Ammon's horn (tissue), 1 donor: Measurements from ENCODE around the gene ATP9A.
"Not testable (repeated sequence)": the region's sequence is repeated elsewhere in the genome, so short reads cannot be mapped to it uniquely, and the experiment has no call there.

ENCODE experiments used
- DNase-seq: peaks from one replicate; pipeline ENCODE4 v3.0.0-alpha.2; 2016; ENCODE audit warnings: low spot score

ATP9A gene

DNA sequence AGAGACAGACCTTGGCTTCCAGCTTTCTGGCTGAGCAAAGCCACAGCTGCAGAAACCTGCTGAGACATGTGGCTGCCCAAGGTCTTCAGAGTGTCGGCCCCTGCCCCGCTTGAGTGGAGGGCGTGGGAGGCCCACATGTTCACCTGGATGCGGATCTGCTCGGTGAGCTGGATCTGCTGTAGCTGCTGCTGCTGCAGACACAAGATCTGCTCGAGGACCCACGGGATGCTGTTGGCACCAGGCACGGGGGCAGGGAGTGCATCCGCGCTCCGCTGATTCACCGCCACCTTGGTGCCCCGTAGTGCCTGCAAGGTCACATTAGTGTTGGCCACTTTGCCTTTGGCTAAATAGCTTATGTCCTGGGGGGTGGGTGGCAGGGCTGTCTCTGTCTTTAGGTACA lies 23.4 kb upstream of the ATP9A start:
- DNase-seq: no peak

DNA sequence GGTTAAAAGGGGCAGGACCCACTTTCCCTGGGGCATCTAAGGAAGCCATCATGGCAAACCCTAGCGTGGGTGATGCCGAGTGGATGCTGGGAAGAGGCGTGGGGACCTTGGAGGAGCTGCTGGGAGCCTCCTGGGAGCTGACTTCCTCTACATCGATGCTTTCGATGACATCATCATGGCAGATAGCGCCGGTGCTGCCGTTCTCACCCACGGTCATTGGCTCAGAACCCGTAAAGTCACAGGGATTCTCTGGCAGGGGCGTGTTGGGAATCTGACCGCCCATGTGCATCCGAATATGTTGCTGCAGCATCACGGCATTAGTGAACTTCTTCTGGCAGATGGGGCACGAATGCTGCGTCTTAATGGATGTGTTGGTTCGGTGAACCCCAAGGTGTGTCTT lies 22.1 kb upstream of the ATP9A start:
- no peak for DNase-seq

DNA sequence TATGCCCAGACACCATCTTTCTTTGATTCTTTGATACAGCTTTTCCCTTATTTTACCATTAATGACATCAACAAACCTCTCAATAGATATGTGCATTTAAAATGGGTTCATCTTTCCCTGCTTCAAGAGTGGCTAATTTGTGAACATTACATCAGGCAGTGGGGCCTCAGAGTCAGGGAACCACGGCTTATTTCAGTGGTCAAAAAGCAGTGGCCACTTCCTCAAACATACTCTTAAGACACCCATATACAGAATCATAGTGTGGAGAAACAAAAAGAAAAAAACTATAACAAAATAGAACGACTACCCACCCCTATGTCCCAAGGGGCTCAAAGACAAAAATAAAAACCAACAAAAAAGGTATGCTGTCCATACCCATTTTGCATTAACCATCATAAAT lies 21.2 kb upstream of the ATP9A start:
- DNase-seq: no peak

DNA sequence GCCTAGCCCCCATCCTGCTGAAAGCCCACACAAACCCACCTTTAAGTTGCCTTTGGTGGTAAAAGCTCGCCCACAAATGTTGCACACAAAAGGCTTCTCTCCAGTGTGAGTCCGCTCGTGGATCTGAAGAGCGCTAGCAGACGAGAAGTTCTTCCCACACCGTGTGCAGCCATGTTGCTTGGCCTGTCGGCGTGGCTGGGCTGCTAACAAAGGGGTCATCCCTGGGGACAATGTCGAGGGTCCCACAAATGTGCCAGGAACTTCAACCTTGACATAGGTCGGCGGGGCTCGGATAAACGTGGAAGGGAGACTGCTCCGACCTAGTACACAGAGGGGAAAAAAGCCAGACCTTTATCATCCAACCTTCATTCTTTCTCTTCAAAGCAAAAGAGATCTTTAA lies 20.6 kb upstream of the ATP9A start:
- DNase-seq: no peak

DNA sequence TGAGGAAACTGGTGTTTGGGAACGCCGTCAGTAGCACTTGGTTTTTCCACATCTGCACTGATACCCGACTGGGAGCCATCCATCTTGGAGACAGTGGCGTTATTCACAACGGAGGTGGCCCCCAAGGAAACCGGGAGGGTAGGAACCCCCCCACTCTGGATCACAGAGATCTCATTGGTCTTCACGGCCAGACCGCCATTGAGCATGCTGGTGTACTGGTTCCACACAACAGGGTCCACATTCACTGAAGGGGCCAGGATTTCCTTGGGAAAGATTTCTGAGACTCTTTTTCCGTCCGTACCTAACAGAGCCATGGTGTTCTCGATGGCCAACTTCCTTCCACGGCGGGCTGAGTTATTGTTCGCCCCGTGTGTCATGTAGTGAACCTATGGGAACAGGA lies 16.1 kb upstream of the ATP9A start:
- DNase-seq: no peak

DNA sequence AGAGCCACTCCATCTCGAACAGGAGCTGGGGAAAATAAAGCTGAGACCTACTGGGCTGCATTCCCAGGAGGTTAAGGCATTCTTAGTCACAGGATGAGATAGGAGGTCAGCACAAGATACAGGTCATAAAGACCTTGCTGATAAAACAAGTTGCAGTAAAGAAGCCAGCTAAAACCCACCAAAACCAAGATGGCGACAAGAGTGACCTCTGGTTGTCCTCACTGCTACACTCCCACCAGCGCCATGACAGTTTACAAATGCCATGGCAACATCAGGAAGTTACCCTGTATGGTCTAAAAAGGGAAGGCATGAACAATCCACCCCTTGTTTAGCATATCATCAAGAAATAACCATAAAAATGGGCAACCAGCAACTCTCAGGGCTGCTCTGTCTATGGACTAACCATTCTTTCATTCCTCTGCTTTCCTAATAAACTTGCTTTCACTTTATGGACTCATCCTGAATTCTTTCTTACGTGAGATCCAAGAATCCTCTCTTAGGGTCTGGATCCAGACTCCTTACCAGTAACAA lies 10.1 kb upstream of the ATP9A start:
- not testable (repeated sequence) for DNase-seq

DNA sequence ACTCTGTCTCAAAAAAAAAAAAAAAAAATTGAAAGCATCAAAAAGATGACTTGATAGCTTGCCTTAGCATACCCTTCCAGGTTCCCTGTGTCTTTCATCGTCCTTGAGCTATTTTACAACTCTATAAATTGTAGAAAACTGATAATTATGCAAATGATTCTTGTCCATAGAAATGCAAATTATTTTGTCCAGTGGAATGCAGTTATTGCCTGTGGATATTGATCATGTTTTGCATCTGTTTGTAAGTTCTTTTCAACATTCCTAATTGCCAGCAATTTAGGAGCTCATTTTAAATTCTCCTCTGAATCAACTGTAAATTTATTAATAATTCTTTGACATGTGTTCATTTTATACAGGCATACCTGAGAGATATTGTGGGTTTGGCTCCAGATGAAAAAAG lies 7.1 kb upstream of the ATP9A start:
- DNase-seq: no peak

DNA sequence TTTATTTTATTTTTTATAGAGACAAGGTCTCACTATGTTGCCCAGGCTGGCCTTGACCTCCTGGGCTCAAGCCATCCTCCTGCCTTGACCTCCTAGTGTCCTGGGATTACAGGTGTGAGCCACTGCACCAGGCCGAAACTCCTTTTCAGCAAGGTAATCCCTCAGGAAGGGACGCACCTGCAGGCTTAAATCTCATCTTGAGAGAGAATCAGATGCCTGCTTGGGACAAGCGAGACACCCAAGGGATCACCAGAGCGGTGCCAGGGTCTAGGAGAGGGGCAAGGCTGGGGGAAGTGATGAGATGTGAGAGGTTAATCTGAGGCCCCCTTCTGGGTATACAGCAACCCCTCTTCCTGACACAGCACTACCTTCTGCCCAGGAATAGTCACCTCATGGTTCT lies 4.0 kb upstream of the ATP9A start:
- DNase-seq: no peak

DNA sequence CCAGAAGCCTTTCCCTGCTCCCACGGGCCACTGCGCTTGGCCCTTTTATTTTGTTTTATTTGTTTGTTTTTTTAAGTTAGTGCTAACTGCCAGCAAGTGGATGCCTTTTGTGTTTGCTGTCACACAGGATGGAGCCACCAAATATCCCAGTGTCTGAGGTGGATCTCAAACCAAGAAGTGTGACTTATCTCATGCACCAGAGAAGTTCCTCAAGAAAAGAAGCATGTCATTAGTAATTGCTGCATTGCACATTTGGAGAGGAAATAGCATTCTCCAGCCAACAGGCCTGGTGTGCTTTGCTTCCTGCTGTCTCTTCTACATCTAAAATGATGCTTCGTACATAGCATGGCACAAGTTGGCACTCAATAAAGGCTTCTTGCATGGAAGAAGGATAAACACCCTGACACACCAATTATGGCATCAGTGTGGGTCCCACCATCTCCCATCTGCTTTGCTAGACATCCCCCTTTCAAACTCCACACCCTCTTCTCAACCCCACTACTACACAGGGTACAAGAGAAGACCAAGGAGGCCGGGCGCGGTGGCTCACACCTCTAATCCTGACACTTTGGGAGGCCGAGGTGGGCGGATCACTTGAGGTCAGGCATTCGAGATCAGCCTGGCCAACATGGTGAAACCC lies 1.9 kb upstream of the ATP9A start:
- DNase-seq: no peak

DNA sequence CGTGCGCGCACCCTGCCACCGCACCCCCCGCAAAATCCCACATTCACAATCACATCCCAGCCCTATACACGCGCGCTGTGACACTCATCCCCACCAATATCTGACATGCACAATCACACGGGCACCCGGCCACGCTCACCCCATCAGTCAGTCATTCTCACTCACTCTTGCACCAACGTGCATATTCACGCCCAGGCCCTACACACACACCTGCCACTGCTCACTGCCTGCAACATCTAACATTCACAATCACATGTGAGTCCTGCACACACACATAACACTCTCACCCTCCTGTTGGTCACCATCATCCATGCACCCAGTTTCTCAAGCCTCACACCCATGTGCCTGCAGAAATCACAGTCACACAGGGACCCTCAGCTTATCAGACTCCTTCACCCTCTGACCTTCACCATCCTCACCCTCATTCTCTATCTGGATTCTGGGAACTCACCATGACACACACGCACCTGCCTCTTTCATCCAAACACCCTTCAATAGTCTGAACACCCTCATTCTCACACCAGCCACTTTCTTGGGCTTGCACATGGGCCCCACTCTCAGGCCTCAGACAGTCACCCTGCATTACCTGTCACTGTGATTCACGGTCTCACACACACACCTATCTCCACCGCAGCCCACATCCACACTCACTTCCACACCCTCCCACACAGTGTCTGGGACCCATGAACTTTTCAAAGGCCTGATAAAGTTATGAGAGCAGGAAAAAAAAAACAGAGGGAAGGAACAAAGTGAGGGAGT lies 748 bp upstream of the ATP9A start:
- peak; percentile 40 for DNase-seq

DNA sequence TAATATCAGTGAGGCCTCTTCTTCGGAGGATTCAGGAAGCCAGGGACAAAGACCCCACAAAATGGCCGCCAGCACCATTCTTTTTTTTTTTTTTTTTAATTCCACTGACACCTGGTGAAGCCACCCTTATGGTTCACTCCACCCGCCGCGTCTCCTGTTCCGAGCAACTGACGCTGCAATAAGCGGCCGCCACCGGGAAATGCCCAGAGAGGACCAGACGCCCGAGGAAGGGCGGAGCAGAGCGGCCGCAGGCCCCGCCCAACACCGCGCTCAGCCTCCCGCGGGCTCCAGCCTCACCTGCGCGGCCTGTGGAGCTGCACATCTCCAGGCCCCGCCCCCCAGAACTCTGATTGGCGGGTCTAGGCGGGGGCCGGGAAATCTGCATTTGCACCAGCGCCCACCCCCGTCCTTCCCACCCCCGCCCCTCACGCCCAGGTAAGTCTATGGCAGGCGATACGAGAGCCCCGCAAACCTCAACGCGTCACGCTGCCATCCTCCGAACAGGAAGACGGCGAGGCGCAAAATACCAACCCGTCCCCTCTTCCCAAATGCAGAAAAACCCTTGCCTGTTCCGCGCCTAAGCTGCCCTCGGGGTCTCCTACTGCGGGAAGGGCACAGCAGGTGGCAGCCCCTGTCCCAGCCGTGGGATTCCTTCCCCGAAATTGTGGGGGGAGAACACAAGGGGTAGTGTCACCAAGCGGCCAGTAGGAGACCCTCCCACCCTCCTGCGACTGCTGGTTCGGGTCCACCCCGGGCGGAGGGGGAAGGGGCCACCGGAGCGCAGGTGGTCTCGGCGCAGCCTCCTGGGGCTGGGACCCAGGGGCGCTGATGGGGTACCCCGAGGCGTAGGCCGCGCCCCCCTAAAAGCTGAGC lies 960 bp downstream of the ATP9A start:
- DNase-seq: peak; percentile 77

DNA sequence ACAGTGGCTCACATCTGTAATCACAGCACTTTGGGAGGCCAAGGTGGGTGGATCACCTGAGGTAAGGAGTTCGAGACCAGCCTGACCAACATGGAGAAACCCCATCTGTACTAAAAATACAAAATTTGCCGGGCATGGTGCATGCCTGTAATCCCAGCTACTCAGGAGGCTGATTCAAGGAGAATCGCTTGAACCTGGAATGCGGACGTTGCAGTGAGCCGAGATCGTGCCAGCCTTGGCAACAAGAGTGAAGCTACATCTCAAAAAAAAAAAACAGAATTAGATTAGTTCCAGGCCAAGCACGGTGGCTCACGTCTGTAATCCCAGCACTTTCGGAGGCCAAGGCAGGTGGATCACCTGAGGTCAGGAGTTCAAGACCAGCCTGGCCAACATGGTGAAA lies 2.8 kb downstream of the ATP9A start:
- not testable (repeated sequence) for DNase-seq

DNA sequence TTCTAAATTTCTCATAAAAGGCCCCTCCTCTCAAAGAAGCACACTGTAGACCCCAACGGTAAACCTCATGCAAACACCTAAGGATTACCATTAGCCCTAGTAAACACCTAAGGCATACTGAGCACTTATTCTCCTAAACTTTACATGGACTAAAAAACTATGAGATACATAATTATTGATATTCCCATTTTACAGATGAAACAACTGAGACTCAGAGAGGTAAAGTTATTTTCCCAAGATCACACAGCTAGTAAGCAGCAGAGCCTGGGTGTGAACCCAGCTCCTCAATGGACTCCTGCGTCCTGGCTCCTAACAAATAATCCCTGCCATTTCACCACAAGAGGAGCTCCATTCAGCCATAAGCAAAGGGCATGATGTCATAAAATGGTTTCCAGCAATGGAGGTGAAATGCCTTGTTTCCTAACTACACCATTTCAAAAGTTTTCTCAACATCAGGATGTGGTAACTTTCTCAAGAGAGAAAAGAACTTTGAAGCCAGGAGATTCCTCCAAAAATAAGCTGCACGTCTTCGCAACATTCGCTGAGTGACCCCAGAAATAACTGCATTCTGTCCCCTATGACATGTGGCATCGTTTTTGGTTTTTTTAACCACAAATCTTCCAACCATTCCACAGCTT lies 4.1 kb downstream of the ATP9A start:
- no peak for DNase-seq

DNA sequence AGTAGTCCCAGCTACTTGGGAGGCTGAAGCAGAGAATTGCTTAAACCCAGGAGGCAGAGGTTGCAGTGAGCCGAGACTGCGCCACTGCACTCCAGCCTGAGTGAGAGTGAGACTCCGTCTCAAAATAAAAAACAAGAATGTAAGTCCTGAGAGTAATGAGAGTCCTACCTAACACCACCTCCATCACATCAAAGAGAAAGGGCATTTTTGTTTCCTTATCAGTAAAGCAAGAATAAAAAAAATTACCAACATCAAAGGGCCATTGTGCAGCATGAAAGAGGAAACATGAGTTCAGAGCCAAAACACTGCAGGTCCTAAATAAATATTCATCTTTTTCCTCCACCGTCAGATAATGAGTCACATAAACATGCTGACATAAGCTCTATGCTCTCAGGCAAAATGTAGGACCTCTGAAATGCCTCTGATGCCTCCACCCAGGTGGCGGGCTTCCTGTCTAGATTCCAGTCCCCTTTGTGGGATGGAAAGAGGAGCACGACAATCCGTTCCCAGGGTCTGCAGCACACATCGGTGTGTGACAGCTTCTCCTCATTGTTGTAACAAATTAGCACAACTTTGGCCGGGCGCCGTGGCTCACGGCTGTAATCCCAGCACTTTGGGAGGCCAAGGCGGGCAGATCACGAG lies 7.2 kb downstream of the ATP9A start:
- DNase-seq: peak; percentile 16

DNA sequence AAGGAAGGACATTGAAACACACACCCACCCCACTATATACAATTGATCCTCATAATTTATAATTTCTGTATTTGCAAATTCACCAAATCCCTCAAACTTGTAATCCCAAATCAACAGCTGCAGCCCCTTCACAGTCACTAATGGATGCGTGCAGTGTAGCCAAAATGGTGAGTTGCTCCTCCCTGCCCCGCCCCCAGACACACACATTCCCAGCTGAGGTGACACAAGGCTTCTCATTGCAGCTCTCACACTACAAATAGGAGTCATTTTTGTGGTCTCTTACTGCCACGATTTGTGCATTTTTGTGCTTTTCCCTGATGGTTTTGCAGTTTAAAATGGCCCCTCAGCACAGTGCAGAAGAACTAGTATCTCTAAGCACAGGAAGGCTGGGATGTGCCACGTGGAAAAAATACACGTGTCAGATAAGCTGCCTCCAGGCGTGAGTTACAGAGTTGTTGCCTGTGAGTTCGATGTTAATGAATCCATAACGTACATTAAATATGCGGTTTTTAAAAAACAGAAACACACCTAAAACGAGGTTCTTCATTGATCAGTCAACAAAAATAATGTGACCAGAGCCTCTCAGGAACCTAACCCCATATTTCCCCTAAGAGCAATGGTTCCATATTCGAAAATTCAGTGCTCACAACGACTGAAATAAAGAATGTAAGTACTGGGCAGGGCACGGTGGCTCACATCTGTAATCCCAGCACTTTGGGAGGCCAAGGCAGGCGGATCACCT lies 8.2 kb downstream of the ATP9A start:
- no peak for DNase-seq

DNA sequence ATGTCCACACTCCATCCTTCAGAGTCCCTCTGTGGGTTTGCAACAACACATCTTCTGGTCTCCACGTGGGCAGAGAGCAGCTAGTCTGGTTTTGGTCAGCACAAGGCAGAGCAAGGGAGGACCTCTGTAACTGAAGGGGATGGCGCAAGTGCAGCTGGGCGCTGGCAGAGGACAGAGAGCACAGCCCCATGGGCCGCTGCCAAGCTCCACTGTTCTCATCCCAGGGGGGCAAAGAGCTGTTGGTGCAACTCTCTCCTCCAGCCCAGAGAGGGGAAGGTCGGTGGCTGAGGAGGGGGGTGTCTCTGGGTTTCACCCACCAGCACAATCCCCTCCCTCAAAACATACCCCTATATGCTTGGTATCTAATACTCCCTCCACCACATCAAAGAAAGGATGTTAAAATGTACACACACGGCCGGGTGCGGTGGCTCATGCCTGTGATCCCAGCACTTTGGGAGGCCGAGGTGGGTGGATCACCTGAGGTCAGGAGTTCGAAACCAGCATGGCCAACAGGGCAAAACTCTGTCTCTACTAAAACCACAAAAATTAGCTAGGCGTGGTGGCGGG lies 9.1 kb downstream of the ATP9A start:
- DNase-seq: peak; percentile 89

DNA sequence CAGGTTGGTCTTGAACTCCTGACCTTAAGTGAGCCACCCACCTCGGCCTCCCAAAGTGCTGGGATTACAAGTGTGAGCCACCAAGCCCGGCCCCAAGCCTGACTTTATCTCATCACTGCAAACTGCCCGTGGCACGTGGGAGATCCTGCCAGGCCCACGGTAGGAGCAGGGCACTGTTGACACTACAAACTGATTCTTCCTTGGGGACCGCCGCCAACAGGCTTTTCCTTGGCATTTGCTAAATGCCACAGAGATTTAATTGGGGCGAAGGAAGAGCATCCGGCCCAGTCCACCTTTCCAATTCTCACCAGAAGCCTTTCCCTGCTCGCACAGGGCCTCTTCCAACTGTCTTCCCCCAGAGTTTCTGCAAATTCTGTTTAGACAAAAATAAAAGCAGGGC lies 11.0 kb downstream of the ATP9A start:
- DNase-seq: no peak

DNA sequence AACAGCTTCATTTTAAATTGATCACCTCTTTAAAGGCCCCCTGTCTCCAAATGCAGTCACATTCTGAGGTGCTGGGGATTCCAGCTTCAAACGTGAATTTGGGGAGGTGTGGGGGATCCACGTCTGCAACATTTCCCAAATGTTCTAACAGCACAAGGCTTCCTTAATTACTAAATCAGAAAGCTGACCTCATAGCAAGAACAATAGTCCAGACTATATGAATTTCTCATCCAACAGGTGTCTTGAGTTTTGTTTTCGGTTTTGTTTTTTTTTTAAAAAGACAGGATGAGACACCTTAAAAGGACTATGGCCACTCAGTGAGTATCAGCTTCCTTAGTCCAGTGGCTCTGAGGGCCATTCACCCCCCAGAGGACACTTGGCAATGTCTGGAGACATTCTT lies 11.5 kb downstream of the ATP9A start:
- no peak for DNase-seq

DNA sequence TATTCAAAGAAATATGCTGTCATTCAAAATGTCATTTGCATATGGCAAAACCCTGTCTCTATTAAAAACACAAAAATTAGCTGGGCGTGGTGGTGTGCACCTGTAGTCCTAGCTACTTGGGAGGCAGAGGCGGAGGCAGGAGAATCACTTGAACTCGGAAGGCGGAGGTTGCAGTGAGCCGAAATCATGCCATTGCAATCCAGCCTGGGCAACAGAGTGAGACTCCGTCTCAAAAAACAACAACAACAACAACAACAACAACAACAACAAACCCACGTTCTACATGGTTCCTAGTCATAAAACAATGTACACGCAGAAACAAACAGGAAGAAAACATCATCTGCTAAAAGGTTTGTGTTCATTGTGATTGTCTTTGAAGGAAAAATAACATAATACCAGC lies 15.0 kb downstream of the ATP9A start:
- DNase-seq: not testable (repeated sequence)

DNA sequence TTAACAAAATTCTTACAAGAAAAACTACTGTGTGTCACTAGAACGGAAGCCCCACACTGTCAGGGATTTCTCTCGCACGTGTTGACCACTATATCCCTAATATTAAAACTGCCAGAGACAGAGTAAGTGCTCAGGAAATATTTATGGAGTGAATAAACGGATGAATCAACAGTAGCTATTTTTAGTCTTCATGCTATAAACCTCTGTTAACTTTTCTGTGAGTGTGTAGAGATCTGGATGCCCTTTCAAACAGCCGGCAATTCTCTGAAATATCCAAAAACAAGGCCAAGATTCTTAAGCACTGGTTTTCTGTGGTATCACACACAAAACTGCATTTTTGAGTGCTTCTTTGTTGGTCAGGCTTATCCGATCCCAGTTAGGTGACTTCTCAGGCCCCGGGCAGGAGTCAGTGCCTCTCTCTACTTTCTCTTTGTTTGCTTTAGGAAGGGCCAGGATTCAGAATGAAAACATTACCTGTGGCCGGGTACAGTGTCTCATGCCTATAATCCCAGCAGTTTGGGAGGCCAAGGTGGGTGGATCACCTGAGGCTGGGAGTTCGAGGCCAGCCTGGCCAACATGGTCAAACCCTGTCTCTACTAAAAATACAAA lies 15.7 kb downstream of the ATP9A start:
- no peak for DNase-seq
